ENCODE measurements around the gene KNTC1.

DNA sequence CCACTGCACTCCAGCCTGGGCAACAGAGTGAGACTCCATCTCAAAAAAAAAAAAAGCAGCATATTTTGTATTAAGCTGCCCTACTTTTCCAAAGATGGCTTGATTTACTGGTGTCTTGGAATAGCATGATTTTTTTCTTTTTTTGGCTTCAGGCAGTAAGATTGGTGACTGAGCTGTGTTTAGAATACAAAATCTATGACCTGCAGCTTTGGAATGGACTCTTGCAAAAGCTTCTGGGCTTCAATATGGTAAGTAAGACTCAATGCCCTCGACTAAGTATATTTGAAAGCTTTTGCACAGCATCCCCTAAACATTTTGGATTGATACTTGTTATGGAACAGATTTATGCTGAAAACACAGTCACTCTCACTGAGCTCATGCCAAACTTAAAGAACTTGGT is 87.8 kb downstream of the KNTC1 start:
- TF ChIP-seq, protein P1, sequence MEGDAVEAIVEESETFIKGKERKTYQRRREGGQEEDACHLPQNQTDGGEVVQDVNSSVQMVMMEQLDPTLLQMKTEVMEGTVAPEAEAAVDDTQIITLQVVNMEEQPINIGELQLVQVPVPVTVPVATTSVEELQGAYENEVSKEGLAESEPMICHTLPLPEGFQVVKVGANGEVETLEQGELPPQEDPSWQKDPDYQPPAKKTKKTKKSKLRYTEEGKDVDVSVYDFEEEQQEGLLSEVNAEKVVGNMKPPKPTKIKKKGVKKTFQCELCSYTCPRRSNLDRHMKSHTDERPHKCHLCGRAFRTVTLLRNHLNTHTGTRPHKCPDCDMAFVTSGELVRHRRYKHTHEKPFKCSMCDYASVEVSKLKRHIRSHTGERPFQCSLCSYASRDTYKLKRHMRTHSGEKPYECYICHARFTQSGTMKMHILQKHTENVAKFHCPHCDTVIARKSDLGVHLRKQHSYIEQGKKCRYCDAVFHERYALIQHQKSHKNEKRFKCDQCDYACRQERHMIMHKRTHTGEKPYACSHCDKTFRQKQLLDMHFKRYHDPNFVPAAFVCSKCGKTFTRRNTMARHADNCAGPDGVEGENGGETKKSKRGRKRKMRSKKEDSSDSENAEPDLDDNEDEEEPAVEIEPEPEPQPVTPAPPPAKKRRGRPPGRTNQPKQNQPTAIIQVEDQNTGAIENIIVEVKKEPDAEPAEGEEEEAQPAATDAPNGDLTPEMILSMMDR (IDR thresholded peaks at IDR 0.05; ENCODE audit: low read length) = no peak
- no peak for TF ChIP-seq EZH2 (IDR thresholded peaks at IDR 0.05; ENCODE audit: borderline replicate concordance, low read length)

Measured in OCI-LY1 (cell line).